ENCODE data around the gene ELN.

DNA sequence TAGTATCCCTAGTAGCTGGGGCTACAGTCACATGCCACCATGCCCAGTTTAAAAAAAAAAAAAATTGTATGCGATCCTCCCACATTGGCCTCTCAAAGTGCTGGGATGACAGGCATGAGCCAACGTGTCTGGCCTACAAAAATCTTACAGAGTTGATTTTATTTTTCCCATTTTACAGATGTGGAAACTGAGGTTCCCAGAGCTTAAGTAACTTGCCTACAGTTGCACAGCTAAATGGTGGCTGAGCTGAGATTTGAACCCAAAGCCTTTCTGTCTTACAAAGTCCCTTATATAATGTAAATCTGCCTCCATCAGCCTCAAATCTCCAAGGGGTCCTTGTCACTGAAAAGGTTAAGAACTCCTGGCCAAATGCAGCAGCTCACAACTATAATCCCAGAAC lies 31.1 kb downstream of the ELN start:
- TF ChIP-seq GATA2 (IDR thresholded peaks at IDR 0.05; ENCODE audit: low read depth, low read length) (no peak), GATA3 (IDR thresholded peaks at IDR 0.05; ENCODE audit: low read depth, low read length) (no peak)
